B cell (primary cell): Measurements from ENCODE around the gene NFIB. TPM values are rescaled to one million over a fixed set of nuclear protein-coding genes. Genes with fewer than 3 reads are reported as not detected.

Experiments
- ATAC-seq: fragments of 200-7000 bp; cut with Tn5 transposase; one replicate; pipeline ENCODE4 v1.10.0; 2021; ENCODE audit warnings: low read depth, mild to moderate bottlenecking, moderate number of reproducible peaks, moderate library complexity
- CTCF ChIA-PET: fragments of 350-600 bp; sonication (Branson Sonifier 250); formaldehyde crosslinking; loops from one replicate; lab custom pipeline; 2021; ENCODE audit warnings: antibody characterized with exemption, inconsistent platforms; lab: Charles Lee
- POLR2A ChIA-PET: fragments of 350-600 bp; sonication (Branson Sonifier 250); formaldehyde crosslinking; loops from one replicate; lab custom pipeline; 2021; ENCODE audit warnings: antibody characterized with exemption; lab: Charles Lee
- DNase-seq: peaks from one replicate; pipeline ENCODE4 v3.0.0; 2013
- H2AFZ ChIP-seq: 2 replicates; pipeline ENCODE4 v1.6.1; 2012; ENCODE audit warnings: mild to moderate bottlenecking, low read depth, low read length; ENCODE audit not compliant: insufficient read depth, poor library complexity, severe bottlenecking
- H3K27ac ChIP-seq, 2 donors: 1 replicate in 1 of 2; 2 replicates in 1 of 2; pipeline ENCODE4 v1.5.1; 2012 to 2013; ENCODE audit warnings: low read length in 2 of 2, mild to moderate bottlenecking in 2 of 2, moderate library complexity in 1 of 2
- H3K27me3 ChIP-seq, 4 experiments: fragments of 200-600 bp in 1 of 4; sonication (generic) in 1 of 4; replicated peaks in 1 of 4; 1 replicate in 2 of 4; 2 replicates in 2 of 4; pipeline versions ENCODE4 v1.6.1 to v1.7.0; 2013 to 2016; ENCODE audit warnings: low read length in 3 of 4, mild to moderate bottlenecking in 2 of 4, mixed read lengths in 1 of 4, moderate library complexity in 1 of 4; ENCODE audit not compliant: insufficient read depth in 4 of 4, control insufficient read depth in 3 of 4; ENCODE audit errors: control extremely low read depth in 1 of 4
- H3K36me3 ChIP-seq, 2 experiments: replicated peaks in 1 of 2; 1 replicate in 1 of 2; 2 replicates in 1 of 2; pipeline versions ENCODE4 v1.6.1 to v1.7.1; 2013; ENCODE audit warnings: low read length in 1 of 2; ENCODE audit not compliant: insufficient read depth in 2 of 2, control insufficient read depth in 1 of 2; ENCODE audit errors: control extremely low read depth in 1 of 2, extremely low read depth in 1 of 2
- H3K4me1 ChIP-seq, 2 donors: fragments of 200-600 bp in 1 of 2; sonication (generic) in 1 of 2; 1 replicate in 1 of 2; 2 replicates in 1 of 2; pipeline versions ENCODE4 v1.5.1 to v1.6.1; 2013 to 2017; ENCODE audit warnings: low read length in 2 of 2; ENCODE audit not compliant: control insufficient read depth in 2 of 2, insufficient read depth in 2 of 2
- H3K4me2 ChIP-seq: replicated peaks from 2 replicates; pipeline ENCODE3; 2012; ENCODE audit warnings: mild to moderate bottlenecking, low read depth, low read length; ENCODE audit not compliant: poor library complexity, severe bottlenecking
- H3K4me3 ChIP-seq, 5 experiments: fragments of 200-600 bp in 1 of 5; sonication (generic) in 1 of 5; 1 replicate in 3 of 5; 2 replicates in 2 of 5; pipeline versions ENCODE4 v1.5.1 to v1.7.0; 2011 to 2016; ENCODE audit warnings: low read length in 4 of 5, mild to moderate bottlenecking in 4 of 5, low read depth in 2 of 5, control low read depth in 1 of 5, moderate library complexity in 1 of 5; ENCODE audit not compliant: insufficient read depth in 1 of 5; ENCODE audit errors: control extremely low read depth in 1 of 5, extremely low read depth in 1 of 5
- H3K79me2 ChIP-seq: fragments of 200-600 bp; sonication (generic); one replicate; pipeline ENCODE4 v1.6.0; 2016; ENCODE audit warnings: low read length; ENCODE audit not compliant: control insufficient read depth, insufficient read depth
- H3K9ac ChIP-seq: fragments of 200-600 bp; sonication (generic); 2 replicates; pipeline ENCODE4 v1.6.1; 2017; ENCODE audit warnings: mild to moderate bottlenecking, low read length, moderate library complexity
- H3K9me3 ChIP-seq, 3 donors: one replicate each; pipeline versions ENCODE4 v1.6.1 to v1.7.1; 2013; ENCODE audit warnings: low read length in 2 of 3; ENCODE audit not compliant: control insufficient read depth in 2 of 3, insufficient read depth in 1 of 3; ENCODE audit errors: control extremely low read depth in 1 of 3
- H4K20me1 ChIP-seq: 2 replicates; pipeline ENCODE4 v1.6.0; 2012; ENCODE audit warnings: mild to moderate bottlenecking, low read length; ENCODE audit not compliant: insufficient read depth, control insufficient read depth, poor library complexity, severe bottlenecking
- H3K27ac Mint-ChIP-seq: one replicate; pipeline ENCODE4 v1.8.0; 2021; ENCODE audit warnings: mixed read lengths
- H3K27me3 Mint-ChIP-seq: one replicate; pipeline ENCODE4 v1.8.0; 2021; ENCODE audit warnings: mixed read lengths
- H3K4me1 Mint-ChIP-seq: one replicate; pipeline ENCODE4 v1.8.0; 2021; ENCODE audit warnings: mixed read lengths
- H3K4me3 Mint-ChIP-seq: one replicate; pipeline ENCODE4 v1.8.0; 2021; ENCODE audit warnings: mixed read lengths
- H3K9me3 Mint-ChIP-seq: one replicate; pipeline ENCODE4 v1.8.0; 2022; ENCODE audit warnings: mixed read lengths; ENCODE audit not compliant: insufficient read depth
- CTCF ChIP-seq: fragments of 200-600 bp; IDR thresholded peaks from one replicate; pipeline ENCODE4 v1.8.0; 2022; ENCODE audit warnings: antibody characterized with exemption, mild to moderate bottlenecking
- EZH2 ChIP-seq: IDR thresholded peaks from 2 replicates; pipeline ENCODE4 v1.6.1; 2012; ENCODE audit warnings: borderline replicate concordance, low read depth, mild to moderate bottlenecking, moderate library complexity, low read length; ENCODE audit not compliant: insufficient read depth, poor library complexity, severe bottlenecking
- WGBS: methylation state at CpG from one replicate; pipeline ENCODE4 v1.1.5; 2013; ENCODE audit warnings: missing lambda C conversion rate; ENCODE audit not compliant: insufficient coverage; 5-methylcytosine and 5-hydroxymethylcytosine counted together
- intact Hi-C: fragments of 100-400 bp; cut with micrococcal nuclease; formaldehyde crosslinking; loops from one replicate; pipeline ENCODE4 v1.10.0; 2022
- polyA plus RNA-seq: library from polyadenylated mRNA; depleted of rRNA; stranded (reverse); fragments of >200 nt; gene quantifications from 2 replicates; pipeline ENCODE4 v1.2.3, GENCODE V29; 2012
- total RNA-seq, 2 donors: library from RNA; stranded (reverse); fragments of 120-200 nt in 1 of 2; gene quantifications; 1 replicate in 1 of 2; 2 replicates in 1 of 2; pipeline versions ENCODE4 v1.2.3 to v1.2.4, GENCODE V29; 2013 to 2022

Gene NFIB
- total and polyA plus RNA-seq, 2 donors (not counting 1 experiment from before 2014, with no cell fraction given): not detected

- no peak overlapping the region for H3K27ac ChIP-seq
- Mint-ChIP-seq H3K27me3 (peaks cover 22% of the 10 kb centered on the region), H3K9me3 (no peaks in the 10 kb centered on the region), H3K27ac (no peak overlapping the region), H3K4me3 (no peak overlapping the region), H3K4me1 (no peaks in the 10 kb centered on the region)
- POLR2A ChIA-PET: no interaction called here
- CTCF ChIA-PET: no interaction called here
- WGBS: no CpG with 5 or more reads among the region's 3 CpGs
- H2AFZ ChIP-seq: no peak overlapping the region
- intact Hi-C loops: no loop called here
- H3K27me3 ChIP-seq: peaks cover 0 to 6% (median 0%) of the 10 kb centered on the region in 4 experiments
- no peaks in the 10 kb centered on the region for H3K9me3 ChIP-seq
- no peaks in the 10 kb centered on the region for H3K36me3 ChIP-seq
- TF ChIP-seq CTCF (no peak), EZH2 (no peak)
- no peaks in the 10 kb centered on the region for H3K79me2 ChIP-seq
- no peaks in the 10 kb centered on the region for H3K4me1 ChIP-seq
- no peak overlapping the region for H3K9ac ChIP-seq
- no peak for DNase-seq
- no peak overlapping the region for H3K4me3 ChIP-seq
- H4K20me1 ChIP-seq: no peaks in the 10 kb centered on the region
- no peak for ATAC-seq
- no peak overlapping the region for H3K4me2 ChIP-seq
Measured at GRCh38 chr9:14279671-14280070, 34.3 kb downstream of the NFIB start.

- intact Hi-C loops: no loop called here
- Histone ChIP-seq H3K36me3 (no peaks in the 10 kb centered on the region), H3K4me3 (no peak overlapping the region), H3K27ac (no peak overlapping the region), H3K9me3 (no peaks in the 10 kb centered on the region), H3K4me2 (no peak overlapping the region), H4K20me1 (no peaks in the 10 kb centered on the region), H3K79me2 (no peaks in the 10 kb centered on the region), H3K27me3 (peaks cover 0 to 2% (median 0%) of the 10 kb centered on the region in 4 experiments), H3K4me1 (no peaks in the 10 kb centered on the region), H3K9ac (no peak overlapping the region), H2AFZ (no peak overlapping the region)
- Mint-ChIP-seq H3K27ac (no peak overlapping the region), H3K4me1 (no peaks in the 10 kb centered on the region), H3K27me3 (peaks cover 20% of the 10 kb centered on the region), H3K4me3 (no peak overlapping the region), H3K9me3 (no peaks in the 10 kb centered on the region)
- DNase-seq: no peak
- ChIA-PET POLR2A (no interaction called here), CTCF (no interaction called here)
- 96% methylated on average over 3 of the region's 5 CpGs for WGBS
- TF ChIP-seq EZH2 (no peak), CTCF (no peak)
- no peak for ATAC-seq
Measured at GRCh38 chr9:14278291-14278721, 35.6 kb downstream of the NFIB start.
